Renal cortical epithelial cell (primary cell): Measurements from ENCODE around the gene PRR30. TPM values are rescaled to one million over a fixed set of nuclear protein-coding genes. Genes with fewer than 3 reads are reported as not detected.
"Not testable (repeated sequence)": the region's sequence is repeated elsewhere in the genome, so short reads cannot be mapped to it uniquely, and the experiment has no call there.

Experiments
- DNase-seq: peaks from one replicate; pipeline ENCODE4 v3.0.0-alpha.2; 2011; ENCODE audit warnings: low read depth
- total RNA-seq: library from RNA; depleted of rRNA; stranded (reverse); fragments of >200 nt; gene quantifications from 2 replicates; pipeline ENCODE4 v1.2.3, GENCODE V29; 2014

The PRR30 gene
- total RNA-seq, 1 donor from 2014 or later = not detected

DNA sequence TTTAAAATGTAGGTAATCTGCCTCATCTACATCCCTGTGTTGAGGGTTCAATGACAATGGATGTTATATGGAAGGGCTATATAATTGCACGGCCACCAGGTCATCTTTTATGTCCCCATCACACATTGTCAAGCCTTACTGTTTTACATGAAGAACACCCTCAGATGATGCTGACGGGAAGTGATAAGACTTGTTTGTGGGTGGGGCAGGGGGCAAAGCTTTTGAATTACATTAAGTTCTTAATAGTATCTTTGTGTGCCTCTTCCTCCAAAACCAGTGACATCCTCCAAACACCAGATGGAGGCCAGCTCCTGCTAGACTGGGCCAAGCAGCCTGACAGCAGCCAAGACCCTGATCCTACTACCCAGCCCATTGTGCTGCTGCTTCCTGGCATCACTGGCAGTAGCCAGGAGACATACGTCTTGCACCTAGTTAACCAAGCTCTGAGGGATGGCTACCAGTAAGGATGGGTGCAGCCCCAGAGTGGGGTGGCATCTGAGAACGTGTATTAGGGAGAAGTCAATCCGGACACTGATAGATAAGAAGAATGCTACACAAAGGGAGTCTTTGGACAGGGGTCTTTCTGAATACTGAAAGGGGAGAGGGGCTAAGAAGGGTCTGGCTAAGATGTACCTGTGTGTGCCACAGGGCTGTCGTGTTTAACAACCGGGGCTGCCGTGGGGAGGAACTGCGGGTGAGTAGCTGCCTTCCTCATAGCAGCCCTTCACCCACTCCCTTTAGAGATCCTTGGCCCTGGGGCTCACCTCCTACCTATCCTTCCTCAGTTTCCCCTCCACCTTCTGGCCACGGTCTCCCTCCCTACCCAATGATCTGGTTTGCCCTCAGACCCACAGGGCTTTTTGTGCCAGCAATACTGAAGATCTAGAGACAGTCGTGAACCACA is 10.3 kb downstream of the PRR30 start:
- no peak for DNase-seq

DNA sequence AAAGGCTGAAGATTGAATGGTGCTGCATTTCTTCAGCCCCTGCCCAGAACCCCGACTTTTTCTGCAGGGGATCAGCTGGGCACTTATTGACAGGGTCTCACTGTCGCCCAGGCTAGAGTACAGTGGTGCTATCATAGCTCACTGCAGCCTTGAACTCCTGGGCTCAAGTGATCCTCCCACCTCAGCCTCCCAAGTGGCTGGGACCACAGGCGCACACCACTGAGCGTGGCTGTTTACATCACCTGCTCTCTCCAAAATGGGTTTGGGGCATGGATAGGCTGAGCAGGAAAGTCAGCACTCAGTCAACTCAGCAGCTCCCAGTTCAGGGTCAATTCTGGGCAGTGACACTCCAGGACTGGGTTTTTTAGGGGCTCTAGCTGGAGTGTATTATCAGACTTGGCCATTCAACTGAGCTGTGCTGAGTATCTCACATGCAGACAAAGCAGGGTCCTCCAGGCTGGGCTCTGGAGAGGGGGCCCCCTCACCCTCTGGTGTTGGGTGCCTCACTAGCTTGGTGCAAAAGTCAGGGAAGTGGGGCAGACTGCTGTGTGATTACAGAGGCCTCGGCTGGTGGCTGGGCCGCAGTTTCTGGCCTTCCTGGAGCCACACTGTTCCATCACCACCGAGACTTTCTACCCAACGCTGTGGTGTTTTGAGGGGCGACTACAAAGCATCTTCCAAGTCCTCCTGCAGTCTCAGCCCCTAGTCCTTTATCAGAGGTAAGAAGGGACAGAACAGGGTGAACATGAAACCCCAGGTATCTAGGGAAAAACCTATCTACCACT is 11.1 kb downstream of the PRR30 start:
- DNase-seq = no peak

DNA sequence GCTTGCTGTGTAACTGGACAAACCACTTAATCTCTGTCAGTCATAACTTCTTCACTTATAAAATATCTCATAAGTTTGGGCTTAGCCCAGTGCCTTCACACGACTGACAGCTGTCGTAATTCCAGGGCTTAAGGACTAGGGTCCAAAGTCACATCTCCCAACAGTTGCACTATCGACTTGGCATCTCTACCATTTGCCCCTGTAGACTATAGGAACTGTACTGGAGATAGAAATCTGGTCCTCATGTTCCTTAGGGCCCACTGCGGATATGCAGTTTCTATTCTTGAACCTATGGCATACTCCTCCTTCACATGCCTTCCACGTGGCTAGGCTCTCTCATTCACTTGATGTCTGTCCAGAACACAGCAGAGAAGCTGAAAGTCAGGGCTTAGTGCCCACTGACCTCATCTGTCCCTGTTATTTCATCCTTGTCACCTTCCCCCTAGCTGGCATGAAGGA is 12.9 kb downstream of the PRR30 start:
- DNase-seq = no peak

DNA sequence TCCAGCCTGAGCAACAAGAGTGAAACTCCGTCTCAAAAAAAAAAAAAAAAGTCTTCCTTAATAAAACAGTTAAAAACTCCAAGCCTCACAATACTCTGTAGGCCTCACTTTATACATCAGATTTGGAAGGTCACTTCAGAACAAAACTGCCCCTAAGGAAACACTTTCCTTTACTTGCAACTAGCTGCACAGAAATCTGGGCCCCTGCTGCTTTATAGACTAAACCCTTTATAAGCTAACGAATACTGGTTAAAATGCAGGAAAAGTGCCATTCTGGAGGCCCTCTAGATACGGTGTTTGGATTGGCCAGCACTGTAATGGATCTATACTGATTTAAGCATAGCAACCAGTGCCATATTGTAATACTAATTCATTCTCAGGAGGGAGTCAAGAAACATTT is 14.1 kb downstream of the PRR30 start:
- no peak for DNase-seq

DNA sequence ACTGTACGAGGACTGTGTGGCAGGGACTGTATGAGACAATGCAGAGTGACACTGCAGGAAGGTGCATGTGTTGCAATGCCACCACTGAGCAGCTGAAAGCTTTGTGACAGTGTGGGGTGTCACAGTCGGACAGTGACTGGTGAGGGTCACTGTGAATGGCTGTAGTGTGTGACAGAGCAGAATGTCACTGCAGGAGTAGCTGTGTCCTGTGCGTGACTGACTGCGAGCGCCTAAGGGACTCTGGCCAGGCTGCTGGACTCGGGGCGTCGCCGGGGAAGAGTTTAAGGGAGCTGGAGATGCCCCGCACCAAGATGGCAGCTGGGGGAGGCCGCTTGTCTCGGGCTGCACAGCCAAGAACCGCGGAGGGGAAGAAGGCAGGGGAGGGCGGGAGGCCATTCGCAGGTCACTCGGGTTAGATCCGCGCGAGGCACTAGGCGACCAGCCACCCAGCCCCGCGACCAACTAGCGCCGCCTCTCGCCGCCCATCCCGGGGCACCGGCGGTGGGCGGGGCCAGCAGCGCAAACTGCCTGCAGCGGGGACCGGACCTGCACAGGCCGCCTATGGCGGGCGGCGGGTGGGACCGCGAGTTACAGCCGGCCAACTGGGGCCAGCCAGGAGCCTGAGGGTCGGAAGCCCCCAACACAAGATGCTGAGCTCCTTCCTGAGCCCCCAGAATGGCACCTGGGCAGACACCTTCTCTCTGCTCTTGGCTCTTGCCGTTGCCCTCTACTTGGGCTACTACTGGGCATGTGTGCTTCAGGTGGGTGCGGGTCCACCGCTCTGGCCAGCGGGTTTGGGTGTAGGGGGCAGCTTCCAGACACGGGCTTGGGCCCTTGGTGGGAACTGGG is 15.7 kb downstream of the PRR30 start, which contains the start of gene ABHD1:
Gene ABHD1, plus strand, starts transcription at position 514 of the 849 bp plus-strand sequence. Its CDS starts 134 bp downstream, at position 648.
- no peak for DNase-seq

DNA sequence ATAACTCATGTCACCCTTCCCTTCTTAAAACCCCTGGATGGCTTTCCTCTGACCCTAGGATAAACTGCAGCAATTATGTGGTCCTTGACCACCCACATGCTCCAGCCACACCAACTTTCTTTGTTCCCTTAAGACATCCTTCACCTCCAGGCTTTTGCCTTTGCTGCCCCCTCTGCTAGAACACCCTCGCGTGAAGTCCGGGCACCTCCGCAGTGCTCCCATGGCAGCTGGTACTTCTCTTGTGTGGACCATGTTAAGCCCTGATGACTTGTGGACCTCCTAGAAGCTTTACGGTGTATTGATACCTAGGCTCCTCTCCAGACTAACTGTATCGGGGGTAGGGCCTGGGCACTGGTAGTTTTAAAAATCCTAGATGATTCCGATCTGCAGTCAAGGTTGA is 16.4 kb downstream of the PRR30 start:
- no peak for DNase-seq

DNA sequence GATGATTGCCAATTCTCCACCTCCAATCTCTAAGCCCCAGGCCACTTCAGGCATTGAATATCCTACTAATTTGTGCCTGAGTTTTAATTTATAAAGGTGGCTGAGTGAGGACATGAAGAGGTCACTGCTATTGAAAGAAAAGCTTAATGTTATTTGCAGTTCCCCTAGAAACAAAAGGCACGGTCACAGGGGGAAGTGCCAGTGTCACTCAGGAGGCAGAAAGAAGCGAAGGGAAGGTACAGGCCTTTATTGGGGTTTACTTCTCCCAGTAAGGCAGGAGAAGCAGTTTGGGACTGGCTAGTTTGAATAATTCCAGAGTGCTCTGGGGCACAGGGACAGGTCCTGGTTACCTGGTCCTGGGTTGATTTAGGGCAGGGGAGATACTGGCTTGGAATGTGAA is 17.3 kb downstream of the PRR30 start:
- no peak for DNase-seq

DNA sequence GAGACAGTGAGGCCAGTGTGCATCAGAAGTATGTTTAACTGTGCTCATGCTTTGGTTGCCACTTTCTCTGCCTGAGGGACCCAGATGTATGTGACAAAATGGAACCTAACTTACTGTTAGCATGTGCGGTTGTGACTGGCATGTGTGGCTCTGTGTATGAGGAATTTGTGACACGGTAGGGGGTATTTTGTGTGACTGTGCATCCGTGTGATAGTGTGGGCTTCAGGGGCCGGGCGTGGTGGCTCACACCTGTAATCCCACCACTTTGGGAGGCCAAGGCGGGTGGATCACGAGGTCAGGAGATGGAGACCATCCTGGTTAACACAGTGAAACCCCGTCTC is 19.9 kb downstream of the PRR30 start:
- not testable (repeated sequence) for DNase-seq

DNA sequence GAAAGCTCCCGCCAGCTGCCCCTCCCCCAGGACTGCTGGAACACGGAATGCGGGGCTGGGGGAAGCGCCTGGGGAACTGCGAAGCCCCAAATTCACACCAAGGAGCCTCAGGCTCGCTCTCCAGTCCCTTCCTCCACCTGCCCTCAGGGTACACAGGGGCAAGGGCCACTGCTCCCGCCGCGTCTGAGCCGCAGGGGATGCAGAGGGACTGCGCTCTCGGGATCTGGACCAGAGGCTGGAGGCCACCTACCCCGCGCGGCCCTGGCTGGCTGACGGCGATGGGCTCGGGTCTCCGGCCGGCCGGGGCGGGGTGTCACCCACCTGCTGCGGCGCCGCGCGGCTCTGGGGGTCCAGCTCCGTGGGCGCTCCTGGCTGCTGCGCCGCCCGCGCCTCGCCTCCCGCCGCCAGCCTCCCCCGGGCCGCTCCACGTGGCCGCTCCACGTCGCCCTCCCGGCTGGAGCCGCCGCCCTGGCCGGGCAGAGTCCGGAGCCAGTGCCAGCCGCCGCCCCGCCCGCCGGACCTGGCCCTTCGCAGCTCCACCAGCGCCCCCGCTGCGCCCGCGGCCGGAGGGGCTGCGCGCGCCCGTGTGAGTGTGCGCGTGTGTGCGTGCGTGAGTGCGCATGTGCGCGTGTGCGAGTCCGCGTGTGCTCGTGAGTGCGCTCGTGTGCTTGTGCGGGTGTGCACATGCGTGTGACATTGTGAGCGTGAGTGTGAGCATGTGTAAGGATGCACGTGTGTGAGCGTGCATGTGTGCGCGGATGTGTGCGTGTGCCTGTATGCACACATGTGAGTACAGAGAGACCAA is 20.5 kb downstream of the PRR30 start, which contains the start of gene CGREF1:
Gene CGREF1, minus strand, starts transcription at position 604 of the 805 bp plus-strand sequence. CDS start 14,762 bp downstream, outside the sequence.
- DNase-seq = no peak

DNA sequence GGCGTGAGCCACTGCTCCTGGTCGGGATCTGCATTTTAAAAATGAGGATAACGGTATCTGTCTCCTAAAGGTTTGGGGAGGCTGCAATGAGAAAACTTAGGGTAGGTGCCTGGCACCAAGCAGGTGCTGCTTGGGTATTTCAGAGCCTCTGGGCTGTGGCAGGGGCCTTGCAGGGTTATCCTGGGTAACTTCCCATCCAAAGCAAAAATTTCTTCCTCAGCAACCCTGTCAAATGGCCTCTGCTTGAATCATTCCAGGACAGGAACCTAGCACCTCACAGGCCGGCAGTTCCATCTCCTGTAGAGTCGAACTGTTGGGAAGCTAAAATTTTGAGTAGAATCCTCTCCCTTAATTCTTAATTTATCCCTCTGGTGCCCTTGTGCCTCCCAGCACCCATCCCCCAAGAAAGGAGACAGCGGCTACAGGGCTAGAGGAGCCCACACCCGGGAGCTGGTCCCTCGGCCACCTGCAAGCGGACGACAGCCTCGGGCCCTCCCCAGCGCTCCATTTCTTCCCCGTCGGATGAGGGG is 21.1 kb downstream of the PRR30 start:
- DNase-seq = no peak

DNA sequence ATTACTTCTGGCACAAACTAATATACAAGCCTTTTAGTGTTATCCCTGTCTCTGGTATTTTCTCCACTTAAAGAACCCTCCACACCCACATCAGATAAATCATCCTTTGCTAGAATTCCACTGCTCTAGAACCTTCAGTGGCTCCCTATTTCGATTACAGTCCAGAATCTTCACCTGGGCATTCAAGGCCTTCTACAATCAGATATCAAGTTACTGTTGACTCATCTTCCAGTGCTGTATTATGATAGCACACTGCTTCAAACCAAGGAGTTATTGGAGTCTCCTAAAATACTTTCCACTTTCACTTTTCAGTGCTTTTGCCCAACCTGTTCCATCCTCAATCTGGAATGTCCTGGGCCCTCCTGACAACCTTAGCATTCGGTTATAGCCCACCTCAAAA is 23.7 kb downstream of the PRR30 start:
- DNase-seq = no peak

DNA sequence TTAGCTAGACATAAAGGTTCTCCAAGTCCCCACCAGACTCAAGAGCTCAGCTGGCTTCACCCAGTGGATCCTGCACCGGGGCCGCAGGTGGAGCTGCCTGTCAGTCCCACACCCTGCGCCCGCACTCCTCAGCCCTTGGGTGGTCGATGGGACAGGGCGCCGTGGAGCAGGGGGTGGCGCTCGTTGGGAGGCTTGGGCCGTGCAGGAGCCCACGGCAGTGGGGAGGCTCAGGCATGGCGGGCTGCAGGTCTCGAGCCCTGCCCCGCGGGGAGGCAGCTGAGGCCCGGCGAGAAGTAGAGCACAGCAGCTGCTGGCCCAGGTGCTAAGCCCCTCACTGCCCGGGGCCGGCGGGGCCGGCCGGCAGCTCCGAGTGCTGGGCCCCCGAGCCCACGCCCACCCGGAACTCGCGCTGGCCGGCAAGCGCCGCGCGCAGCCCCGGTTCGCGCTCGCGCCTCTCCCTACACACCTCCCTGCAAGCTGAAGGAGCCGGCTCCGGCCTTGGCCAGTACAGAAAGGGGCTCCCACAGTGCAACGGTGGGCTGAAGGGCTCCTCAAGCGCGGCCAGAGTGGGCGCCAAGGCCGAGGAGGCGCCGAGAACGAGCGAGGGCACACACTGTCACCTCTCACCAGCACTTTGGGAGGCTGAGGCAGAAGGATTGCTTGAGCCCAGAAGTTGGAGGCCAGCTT is 27.7 kb downstream of the PRR30 start:
- DNase-seq = not testable (repeated sequence)

DNA sequence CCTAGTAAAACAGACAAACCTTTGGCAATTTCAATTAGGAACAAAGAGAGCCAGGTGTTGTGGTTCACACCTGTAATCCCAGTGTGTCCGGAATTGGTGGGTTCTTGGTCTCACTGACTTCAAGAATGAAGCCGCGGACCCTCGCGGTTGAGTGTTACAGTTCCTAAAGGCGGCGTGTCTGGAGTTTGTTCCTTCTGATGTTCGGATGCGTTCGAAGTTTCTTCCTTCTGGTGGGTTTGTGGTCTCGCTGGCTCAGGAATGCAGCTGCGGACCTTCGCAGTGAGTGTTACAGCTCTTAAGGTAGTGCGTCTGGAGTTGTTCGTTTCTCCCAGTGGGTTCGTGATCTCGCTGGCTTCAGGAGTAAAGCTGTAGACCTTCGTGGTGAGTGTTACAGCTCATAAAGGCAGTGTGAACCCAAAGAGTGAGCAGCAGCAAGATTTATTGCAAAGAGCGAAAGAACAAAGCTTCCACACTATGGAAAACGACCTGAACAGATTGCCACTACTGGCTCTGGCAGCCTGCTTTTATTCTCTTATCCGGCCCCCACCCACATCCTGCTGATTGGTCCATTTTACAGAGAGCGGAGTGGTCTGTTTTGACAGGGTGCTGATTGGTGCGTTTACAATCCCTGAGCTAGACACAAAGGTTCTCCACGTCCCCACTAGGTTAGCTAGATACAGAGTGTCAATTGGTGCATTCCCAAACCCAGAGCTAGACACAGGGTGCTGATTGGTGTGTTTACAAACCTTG is 28.4 kb downstream of the PRR30 start:
- DNase-seq = not testable (repeated sequence)

DNA sequence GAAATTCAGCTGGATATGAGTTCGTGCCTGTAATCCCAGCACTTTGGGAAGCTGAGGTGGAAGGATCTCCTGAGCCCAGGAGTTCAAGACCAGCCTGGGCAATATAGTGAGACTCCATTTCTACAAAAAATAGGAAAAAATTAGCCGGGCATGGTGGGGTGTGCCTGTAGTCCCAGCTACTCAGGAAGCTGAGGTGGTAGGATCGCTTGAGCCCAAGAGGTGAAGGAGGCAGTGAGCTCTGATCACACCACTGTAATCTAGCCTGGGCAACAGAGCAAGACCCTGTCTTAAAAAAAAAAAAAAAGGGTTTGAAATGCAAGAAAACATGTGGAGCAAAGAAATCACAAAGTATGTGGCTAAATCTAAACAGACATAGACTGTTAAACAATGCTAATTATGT is 30.1 kb downstream of the PRR30 start:
- DNase-seq = no peak

DNA sequence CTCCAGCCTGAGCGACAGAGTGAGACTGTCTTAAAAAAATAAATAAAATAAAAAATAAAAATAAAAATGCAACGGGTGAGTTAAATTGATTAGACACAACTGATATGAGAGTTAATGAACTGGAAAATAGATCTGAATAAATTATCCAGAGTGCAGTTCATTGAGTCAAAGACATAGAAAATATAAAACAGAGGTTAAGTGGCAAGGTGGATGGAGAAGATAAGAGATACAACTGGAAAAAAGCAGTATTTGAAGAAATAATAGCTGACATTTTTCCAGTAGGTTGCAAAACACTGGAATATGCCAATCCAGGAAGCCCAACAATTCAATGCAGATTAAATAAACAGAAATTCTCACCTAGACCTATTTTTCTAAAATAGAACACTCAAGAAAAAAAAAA is 31.0 kb downstream of the PRR30 start:
- DNase-seq = no peak

DNA sequence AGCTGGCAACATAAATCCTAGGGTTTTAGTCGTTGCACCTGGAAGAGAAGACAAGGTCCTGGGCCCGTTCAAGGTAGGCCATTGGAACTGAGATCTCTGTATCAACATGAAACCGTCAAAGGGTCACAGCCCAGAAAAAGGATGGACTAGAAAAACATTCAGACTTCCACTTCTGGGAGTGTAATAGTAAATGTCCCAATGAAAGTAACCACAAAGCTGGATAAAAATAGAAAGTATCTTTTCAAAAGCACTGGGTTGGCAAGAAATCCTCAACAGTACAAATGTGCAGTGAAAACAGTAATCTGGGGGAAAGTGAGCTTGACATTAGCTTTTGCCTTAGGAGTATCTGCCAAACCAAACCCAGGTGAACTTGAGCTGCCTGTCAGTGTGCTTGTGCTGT is 33.2 kb downstream of the PRR30 start:
- DNase-seq = no peak

DNA sequence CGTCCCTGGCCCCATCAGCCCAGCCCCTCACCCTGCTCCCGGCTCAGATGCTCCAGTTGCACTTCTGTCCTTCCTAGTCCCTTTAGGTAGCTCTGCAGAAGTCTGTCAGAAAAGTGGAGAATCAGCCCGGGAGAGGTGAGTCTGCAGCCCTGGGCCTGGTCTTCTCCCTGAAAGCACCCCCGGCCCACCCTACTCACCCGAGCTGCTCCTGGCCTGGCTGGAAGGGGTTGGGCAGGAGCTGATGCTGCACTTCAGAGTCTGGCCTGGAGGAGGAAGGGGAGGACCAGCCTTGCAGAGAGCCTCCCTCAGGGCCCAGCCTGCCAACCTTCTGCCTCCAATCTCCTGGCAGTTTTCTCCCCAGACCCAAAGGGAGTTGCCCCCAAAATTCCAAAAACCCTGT is 36.9 kb downstream of the PRR30 start:
- no peak for DNase-seq

DNA sequence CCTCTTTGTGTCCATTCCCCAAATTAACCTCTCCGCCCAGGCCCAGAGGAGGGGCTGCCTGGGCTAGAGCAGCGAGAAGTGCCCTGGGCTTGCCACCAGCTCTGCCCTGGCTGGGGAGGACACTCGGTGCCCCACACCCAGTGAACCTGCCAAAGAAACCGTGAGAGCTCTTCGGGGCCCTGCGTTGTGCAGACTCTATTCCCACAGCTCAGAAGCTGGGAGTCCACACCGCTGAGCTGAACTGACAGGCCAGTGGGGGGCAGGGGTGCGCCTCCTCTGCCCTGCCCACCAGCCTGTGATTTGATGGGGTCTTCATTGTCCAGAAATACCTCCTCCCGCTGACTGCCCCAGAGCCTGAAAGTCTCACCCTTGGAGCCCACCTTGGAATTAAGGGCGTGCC is 39.2 kb downstream of the PRR30 start:
- no peak for DNase-seq

DNA sequence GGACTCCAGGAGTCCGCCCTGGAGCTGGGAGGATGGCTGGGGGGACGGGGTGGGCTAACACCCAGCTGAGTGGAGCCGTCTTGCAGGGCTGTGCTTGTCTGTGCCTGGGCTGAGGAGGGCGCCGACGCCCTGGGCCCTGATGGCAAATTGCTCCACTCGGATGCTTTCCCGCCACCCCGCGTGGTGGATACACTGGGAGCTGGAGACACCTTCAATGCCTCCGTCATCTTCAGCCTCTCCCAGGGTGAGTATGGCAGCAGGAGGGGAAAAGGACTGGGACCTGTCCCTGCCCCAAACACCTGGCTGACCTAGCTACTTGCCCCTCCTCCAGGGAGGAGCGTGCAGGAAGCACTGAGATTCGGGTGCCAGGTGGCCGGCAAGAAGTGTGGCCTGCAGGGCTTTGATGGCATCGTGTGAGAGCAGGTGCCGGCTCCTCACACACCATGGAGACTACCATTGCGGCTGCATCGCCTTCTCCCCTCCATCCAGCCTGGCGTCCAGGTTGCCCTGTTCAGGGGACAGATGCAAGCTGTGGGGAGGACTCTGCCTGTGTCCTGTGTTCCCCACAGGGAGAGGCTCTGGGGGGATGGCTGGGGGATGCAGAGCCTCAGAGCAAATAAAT is 39.8 kb downstream of the PRR30 start:
- no peak for DNase-seq
